IPS-18c (cell line): ENCODE measurements around the gene BRS3.

ENCODE experiments used
- H3K4me3 ChIP-seq: 2 replicates; pipeline ENCODE4 v1.7.0; 2013; ENCODE audit warnings: low read depth, mild to moderate bottlenecking, low read length, moderate library complexity; ENCODE audit not compliant: insufficient read depth
- H3K9me3 ChIP-seq: one replicate; pipeline ENCODE4 v1.6.1; 2013; ENCODE audit warnings: mild to moderate bottlenecking, low read length, moderate library complexity; ENCODE audit not compliant: control insufficient read depth, insufficient read depth

The BRS3 gene

DNA sequence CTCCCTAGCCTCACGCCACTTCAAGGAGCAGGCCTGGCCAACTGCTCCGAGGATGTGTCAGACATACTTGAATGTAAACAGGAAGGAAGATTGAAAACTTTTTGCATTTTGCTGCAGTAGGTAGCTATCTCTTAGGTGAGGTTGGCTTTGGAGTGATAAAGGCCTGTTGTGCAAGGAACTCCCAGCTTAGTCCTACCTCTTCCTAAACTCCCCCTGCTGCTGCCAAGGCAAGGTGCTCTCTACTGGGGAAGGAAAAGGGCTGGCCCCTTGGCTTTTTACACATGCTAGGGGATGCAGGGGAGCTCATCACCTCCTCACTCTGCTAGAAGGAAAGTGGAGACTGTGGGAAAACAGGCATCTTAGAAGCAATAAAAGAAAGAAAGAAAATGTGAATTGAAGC, 10.7 kb upstream of the BRS3 start:
- peaks cover 4% of the 10 kb centered on the region for H3K9me3 ChIP-seq
- no peak overlapping the region for H3K4me3 ChIP-seq

DNA sequence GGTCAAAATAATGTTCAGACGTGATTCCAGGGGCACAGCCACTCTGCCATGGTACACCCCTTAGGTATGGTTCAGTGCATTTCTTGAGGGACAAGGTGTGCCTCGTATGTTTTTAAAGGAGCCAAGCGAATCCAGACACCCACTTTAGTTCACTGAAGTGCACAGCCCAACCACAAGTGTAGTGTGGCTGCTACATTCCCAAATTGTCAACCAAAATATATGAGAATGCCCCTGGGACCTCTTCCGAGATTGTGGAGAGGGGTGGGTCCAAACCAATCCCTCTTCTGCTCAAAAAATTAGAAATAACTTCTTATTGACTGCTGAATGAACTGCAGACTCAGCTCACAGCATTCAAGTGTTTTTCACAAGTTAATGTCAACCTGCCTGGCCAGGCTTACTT, 7.4 kb upstream of the BRS3 start:
- Histone ChIP-seq H3K4me3 (no peak overlapping the region), H3K9me3 (peaks cover 4% of the 10 kb centered on the region)

DNA sequence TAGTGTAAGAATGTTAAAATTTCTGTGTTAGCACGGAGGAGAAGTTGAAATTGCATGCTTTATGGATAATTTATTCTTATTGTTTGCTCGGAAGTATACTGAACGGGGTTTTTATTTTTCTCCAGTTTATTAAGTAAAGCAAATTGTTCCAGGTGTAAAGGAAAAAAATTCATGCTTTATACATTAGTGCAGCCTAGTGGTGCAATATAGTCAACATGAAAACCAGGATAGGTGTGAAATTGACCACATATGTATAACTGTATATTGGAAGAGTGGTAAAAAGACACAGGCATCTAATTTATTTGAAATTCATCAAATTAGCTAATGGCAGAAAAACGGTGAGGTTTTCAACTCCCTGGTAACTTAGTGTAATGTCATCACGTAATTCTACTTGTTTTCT, 959 bp downstream of the BRS3 start:
- H3K9me3 ChIP-seq, result no peaks in the 10 kb centered on the region
- H3K4me3 ChIP-seq, result no peak overlapping the region

DNA sequence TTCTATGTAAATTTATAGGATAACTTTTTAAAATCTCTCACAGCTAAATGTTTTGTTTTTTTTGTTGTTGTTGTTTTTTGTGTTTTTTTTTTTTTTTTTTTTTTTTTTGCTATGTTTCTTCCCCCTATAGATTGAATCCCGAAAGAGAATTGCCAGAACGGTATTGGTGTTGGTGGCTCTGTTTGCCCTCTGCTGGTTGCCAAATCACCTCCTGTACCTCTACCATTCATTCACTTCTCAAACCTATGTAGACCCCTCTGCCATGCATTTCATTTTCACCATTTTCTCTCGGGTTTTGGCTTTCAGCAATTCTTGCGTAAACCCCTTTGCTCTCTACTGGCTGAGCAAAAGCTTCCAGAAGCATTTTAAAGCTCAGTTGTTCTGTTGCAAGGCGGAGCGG, 4.1 kb downstream of the BRS3 start:
- no peak overlapping the region for H3K4me3 ChIP-seq
- no peaks in the 10 kb centered on the region for H3K9me3 ChIP-seq

DNA sequence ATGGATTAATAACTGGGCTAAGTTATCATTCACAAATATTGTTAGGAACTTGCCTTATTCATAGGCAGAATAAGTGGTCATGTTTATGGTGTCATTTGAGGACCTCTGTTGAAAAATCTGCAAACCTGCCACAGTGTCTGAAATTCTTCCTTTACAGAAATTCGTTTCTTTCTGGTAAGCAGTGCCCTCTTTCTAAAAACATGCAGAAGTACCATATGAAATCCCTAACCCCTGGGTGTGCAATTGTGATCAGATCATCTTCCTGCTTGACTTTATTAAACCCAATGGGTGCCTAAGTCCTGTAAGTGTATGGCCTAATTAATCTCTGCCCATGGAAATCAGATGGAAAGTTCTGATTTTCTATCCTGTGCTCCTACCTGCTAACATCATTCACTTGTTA, 5.3 kb downstream of the BRS3 start:
- H3K9me3 ChIP-seq, result no peaks in the 10 kb centered on the region
- H3K4me3 ChIP-seq, result no peak overlapping the region

DNA sequence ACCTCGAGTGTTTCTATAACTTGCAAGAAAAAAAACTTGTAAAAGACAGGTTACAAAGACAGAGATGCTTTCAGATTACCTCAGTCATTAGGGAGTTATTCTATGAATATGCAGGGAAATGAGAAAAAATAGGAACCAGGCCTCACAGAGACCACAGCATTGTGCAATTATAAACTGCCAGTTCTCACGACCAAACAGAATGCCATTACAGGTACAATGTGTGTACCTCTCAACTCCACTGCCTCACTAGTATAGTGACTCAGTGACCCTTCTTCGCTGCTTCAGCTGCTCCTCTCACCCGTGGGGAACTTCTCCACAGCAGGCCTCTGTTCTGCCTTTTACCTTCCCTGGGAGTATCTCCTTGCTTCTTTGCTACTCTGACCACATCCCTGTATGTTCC, 7.3 kb downstream of the BRS3 start:
- Histone ChIP-seq H3K4me3 (no peak overlapping the region), H3K9me3 (no peaks in the 10 kb centered on the region)

DNA sequence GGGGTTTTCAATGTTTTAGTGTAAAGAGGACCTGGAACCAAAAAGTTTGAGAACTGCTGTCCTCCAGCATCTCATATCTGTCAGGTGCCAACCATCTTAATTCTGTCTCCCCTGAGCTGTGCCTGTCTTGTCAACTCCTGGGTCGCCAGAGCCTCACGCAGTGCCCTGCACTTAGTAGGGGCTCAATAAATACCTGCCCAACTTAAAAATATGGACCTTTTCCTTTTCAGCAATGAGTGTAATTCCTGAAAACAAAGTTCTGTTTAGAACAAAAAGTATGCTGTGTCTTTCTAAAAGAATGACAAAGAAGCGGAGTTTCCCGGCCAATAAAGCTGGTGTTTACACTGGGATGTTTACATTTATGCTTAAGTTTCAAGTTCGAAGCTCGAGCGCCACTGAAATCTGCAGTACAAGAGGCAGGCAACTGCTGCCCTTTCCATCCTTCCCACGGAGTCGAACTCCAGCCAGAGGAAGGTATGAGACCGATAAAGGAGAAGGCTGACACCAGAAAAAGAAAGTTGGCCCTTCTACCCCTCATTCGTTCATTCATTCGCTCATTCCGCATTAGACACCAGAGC, 8.5 kb downstream of the BRS3 start:
- no peaks in the 10 kb centered on the region for H3K9me3 ChIP-seq
- H3K4me3 ChIP-seq, result peak overlapping the region; percentile 50; the same call in 1 of the 2 replicates

DNA sequence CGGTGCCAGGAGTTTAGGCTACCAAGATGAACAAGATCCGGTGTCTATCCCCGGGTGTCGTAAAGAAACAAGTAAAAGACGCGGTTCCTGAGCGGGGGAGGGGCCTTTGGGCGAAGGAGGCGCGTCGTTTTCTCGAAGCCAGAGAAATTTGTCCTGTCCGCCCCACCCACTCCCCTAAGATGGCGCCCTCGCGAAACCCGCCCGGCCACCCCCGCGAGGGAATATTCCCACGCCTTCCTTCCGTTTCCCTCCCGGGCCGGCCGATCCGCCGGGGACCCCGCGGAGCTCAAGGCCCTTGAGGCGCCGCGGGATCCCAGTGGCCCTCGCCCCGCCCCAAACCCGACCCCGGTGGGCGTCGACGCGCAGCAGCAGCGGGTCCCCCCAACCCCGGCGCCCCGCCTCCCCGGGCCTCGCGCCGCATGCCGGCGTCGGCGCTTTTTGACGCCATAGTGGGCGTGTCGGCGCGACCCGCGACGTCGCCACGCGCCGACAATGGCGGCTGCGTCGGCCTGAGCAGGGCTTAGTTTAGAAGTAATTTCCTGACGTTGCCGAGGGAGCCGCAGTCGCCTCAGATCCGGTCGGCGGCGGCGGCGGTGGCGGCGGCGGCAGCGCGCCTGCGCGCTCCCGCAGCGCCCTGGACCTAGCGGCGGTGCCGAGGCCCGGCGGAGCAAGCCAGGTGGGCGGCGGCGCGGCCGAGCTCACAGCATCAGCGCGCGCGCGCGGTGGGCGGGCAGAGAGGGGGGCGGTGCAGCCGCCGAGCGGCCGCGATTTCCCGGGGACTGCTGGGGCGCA, 9.2 kb downstream of the BRS3 start:
- H3K4me3 ChIP-seq, result peak overlapping the region; percentile 75; the same call in 1 of the 2 replicates
- H3K9me3 ChIP-seq, result no peaks in the 10 kb centered on the region

DNA sequence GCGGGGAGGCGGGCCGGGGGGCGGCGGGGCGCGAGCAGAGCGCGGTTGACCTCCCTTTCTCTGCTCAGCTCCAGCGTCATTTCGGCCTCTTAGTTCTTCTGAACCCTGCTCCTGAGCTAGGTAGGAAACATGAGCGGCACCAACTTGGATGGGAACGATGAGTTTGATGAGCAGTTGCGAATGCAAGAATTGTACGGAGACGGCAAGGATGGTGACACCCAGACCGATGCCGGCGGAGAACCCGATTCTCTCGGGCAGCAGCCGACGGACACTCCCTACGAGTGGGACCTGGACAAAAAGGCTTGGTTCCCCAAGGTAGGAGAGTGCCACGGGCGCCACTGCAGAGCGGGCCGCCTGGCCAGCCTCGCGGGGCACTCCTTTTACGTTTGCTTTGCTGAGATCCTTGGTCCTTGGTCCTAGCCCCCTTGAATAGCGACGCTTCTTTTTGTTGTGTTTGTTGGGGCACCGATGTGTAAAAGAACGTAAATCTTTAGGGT, 9.9 kb downstream of the BRS3 start, which contains the start of gene HTATSF1:
TSS of gene HTATSF1 (plus strand) at position 37 of the 497 bp plus-strand sequence. CDS start at position 130, 93 bp downstream.
- Histone ChIP-seq H3K4me3 (peak within 1 kb of the TSS; percentile 75), H3K9me3 (no peaks in the 10 kb centered on the region)

DNA sequence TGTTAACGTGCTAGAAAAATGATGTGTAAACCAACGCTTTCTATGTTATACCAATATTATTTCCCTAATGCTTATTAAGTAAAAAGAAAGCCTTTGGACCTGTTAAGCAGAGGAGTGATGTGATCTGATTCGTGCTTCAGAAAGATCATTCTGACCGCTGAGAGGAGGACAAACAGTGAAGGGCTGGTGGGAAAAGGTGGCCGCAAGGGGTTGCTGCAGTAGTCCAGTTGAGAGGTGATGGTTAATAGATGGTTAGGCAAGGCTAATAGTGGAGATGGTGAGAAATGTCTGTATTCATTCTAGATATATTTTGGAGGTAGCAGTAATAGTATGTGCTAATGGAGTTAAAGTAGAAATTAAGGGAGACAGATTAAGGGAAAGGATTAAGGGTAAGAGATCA, 31.3 kb downstream of the BRS3 start:
- Histone ChIP-seq H3K4me3 (no peak overlapping the region), H3K9me3 (peaks cover 6% of the 10 kb centered on the region)

DNA sequence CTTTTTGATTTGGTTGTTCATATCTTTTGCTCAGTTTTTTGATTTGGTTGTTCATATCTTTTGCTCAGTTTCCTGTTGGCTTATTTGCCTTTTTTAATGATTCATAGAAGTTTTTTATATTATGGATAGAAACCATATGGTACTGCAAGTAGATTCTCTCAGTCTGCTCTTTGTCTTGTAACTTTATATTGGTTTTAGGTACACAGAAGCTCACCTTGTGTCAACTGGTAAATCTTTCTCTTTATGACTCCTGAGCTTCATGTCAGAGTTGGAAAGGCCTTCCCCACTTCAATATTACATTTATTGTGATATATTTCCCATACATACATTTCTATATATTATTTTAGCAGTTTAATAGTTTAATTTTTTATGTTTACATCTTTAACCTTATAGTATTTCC, 36.0 kb downstream of the BRS3 start:
- peaks cover 8% of the 10 kb centered on the region for H3K9me3 ChIP-seq
- no peak overlapping the region for H3K4me3 ChIP-seq

DNA sequence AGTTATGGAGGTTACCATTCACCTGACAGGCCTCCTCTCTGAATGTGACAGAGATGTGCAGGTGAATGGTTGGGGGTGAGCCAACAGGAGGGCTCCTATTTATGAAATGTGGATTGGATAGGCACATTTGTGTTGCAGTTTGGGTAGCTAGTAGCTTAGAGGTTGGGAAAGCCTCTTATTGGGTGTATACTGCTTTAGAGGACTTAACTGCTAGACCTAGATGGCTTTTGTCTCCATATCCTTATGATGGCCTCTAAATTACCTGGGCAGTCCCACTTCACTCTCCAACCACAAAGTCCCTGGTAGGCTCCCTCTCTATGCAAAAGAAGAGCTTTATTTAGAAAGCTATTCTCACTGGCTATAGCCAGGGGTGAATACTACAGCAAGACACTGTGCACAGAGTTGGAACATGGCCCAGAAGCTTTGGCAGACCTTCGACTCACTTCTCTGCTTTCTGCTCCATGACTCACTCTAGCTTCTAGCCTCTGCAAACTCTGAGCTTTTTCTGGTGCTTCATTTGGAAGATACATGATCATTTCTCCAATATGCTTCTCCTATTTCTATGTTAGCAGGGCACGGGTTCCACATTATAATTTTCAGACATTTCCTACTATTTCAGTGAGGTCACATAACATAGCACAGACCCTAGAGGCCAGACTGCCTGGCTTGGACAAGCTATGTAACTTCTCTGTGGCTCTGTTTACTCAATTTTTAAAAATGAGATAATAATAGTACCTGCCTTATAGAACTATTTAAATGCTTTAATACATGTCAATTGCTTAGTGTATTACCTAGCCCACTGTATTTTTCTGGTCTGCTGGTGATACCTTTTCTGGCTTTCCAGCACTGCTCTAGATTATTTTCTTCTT, 38.2 kb downstream of the BRS3 start:
- no peak overlapping the region for H3K4me3 ChIP-seq
- H3K9me3 ChIP-seq, result peaks cover 6% of the 10 kb centered on the region

DNA sequence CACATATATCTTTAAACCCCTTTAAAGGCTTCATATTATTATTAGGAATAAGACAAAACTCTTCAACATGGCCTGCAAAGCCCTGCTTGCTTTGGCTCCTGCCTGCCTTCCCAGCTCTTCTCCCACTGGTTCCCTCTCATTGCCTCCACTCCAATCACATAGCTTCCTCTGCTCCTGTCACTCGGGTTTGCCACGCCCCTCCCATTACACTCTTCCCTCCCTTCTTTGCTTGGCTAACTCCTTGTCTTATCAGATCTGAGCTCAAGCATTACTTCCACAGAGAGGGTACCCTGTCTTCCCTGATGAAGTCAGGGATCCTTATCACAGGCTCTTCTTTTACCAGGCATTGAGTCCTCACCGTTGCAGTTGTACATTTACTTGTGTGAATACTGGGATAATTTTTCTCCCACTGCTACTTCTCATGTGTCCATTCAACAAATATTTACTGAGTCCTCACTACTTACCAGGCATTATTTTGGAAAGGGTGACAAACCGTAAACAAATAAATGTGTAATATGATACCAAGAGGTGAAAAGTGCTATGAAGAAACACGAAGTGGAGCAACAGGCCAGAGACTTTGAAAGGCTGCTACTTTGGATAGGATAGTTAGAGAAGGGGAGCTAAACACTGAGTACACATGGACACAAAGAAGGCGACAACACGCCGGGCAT, 41.0 kb downstream of the BRS3 start:
- H3K9me3 ChIP-seq, result peaks cover 11% of the 10 kb centered on the region

DNA sequence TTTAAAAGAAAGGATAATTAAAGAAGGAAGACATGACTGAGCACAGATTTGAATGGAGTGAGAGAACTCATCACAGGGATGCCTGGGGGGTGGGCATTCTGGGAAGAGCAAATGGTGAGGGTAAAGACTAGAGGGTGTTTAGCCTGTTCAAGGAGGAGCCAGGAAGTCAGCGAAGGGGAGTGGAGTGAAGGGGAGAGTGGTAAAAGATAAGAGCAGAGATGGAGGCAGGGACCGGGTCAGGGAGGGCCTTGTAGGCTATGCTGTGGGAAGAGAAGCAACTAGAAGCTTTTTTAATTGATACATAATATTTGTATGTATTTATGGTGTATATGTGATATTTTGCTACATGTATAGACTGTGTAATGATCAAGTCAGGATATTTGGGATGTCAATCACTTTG, 42.0 kb downstream of the BRS3 start:
- Histone ChIP-seq H3K9me3 (peaks cover 11% of the 10 kb centered on the region), H3K4me3 (no peak overlapping the region)

More for the DNA sequence above, 41.0 kb downstream of the BRS3 start:
- H3K4me3 ChIP-seq, result no peak overlapping the region

DNA sequence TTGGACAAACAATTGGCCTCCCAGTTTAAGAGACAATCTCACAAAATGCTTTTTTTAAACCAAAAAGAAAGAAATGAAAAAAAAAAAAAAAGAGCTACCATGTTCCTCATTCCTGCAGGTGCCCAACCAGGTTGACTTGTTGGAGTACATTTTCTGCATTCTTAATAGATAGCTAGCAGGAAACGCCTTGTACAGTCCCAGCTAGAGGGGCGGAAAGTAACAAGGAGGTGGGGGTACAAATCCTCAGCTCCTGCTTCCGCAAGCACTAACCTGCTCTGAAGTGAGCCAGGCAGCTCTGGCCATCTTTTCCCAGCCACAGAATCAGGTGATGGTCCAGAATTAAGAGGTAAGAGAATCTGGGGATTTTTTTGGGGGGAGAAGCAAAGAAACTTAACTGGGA, 44.2 kb downstream of the BRS3 start, which contains the start of gene VGLL1:
TSS of gene VGLL1 (plus strand) at position 265 of the 400 bp plus-strand sequence. CDS start 3,806 bp downstream, outside the sequence.
- Histone ChIP-seq H3K9me3 (peaks cover 13% of the 10 kb centered on the region), H3K4me3 (no peak within 1 kb of the TSS)

DNA sequence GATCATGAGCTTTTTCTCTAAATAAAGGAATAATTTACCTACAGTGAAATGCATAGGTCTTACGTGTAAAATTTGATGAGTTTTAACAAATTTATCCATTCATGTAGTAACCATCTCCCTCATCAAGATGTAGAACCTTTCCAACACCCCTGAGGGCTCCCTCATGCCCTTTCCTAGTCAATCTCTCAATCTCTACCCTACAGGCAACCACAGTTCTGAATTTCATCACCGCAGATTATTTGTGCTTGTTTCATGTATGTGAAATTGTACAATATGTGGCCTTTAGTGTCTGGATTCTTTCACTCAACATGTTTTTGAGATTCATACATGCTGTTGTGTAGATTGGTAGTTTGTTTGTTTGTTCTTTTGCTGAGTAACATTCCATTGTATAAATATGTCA, 46.4 kb downstream of the BRS3 start:
- H3K4me3 ChIP-seq, result no peak overlapping the region

DNA sequence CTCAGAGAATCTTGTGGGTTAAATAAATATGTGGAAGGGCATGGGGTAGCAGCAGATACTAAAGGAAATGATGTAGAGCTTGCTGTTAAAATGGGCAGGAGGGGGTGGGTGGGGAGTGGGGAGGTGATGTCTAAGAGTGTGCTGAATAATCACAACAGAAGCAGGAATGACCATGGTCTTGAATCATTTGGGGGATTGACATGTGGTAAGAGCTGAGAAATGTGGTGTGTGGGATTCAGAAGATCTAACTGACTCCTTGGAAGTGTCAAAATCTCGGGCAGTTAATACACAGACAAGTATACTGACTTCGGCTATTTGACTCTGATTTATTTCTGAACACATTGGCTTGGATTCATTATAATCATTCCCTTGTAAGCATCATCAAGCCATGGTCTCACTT, 51.1 kb downstream of the BRS3 start:
- Histone ChIP-seq H3K9me3 (peaks cover 19% of the 10 kb centered on the region), H3K4me3 (no peak overlapping the region)

More for the DNA sequence above, 46.4 kb downstream of the BRS3 start:
- H3K9me3 ChIP-seq, result peaks cover 11% of the 10 kb centered on the region
